Gastroesophageal sphincter (tissue), 4 donors: ENCODE measurements around the gene PNMA6E. TPM values are rescaled to one million over a fixed set of nuclear protein-coding genes. Genes with fewer than 3 reads are reported as not detected.

Experiments used
- ATAC-seq: fragments of 150-250 bp; one replicate; pipeline ENCODE4 v1.9.1; 2016; ENCODE audit warnings: mild to moderate bottlenecking, moderate library complexity
- H3K27ac ChIP-seq, 4 donors: fragments of 200-600 bp; sonication (generic) in 3 of 4; 1 replicate in 3 of 4; 2 replicates in 1 of 4; pipeline ENCODE4 v1.5.1; 2016 to 2019
- H3K27me3 ChIP-seq: fragments of 200-600 bp; sonication (generic); one replicate; pipeline ENCODE4 v1.5.1; 2019
- H3K36me3 ChIP-seq, 2 donors: fragments of 200-600 bp; sonication (generic); one replicate each; pipeline ENCODE4 v1.5.1; 2019; ENCODE audit warnings: control low read depth in 1 of 2
- H3K4me1 ChIP-seq, 3 donors: fragments of 200-600 bp; sonication (generic); 1 replicate in 2 of 3; 2 replicates in 1 of 3; pipeline ENCODE4 v1.5.1; 2016 to 2019; ENCODE audit warnings: control low read depth in 2 of 3
- H3K4me3 ChIP-seq, 2 donors: fragments of 200-600 bp; sonication (generic); one replicate each; pipeline ENCODE4 v1.5.1; 2019; ENCODE audit warnings: mild to moderate bottlenecking in 1 of 2, moderate library complexity in 1 of 2
- H3K9me3 ChIP-seq, 3 donors: fragments of 200-600 bp; sonication (generic); one replicate each; pipeline ENCODE4 v1.5.1; 2017 to 2019; ENCODE audit warnings: control low read depth in 2 of 3
- EP300 ChIP-seq: sonication (generic); formaldehyde crosslinking; IDR thresholded peaks from one replicate; pipeline ENCODE4 v1.6.1; 2017; ENCODE audit warnings: antibody characterized with exemption, mild to moderate bottlenecking
- POLR2A ChIP-seq, 2 donors: fragments of 450-650 bp; IDR thresholded peaks; one replicate each; pipeline ENCODE4 v1.6.1; 2017; ENCODE audit warnings: antibody characterized with exemption in 2 of 2, mild to moderate bottlenecking in 2 of 2, moderate library complexity in 1 of 2
- POLR2AphosphoS5 ChIP-seq: sonication (generic); formaldehyde crosslinking; IDR thresholded peaks from one replicate; pipeline ENCODE4 v1.6.1; 2017; ENCODE audit warnings: antibody characterized with exemption
- WGBS, 2 donors: methylation state at CpG; one replicate each; pipeline ENCODE4 v1.1.5; 2018; ENCODE audit warnings: low coverage in 1 of 2; 5-methylcytosine and 5-hydroxymethylcytosine counted together
- total RNA-seq, 4 donors: library from RNA; depleted of rRNA; stranded (reverse); fragments of >200 nt; gene quantifications; one replicate each; pipeline ENCODE4 v1.1.0, GENCODE V29; 2016
- TF ChIP-seq, protein P1 (sequence below), 4 experiments: fragments of 200-600 bp in 2 of 4; fragments of 450-650 bp in 2 of 4; sonication (generic) in 1 of 4; IDR thresholded peaks; one replicate each; pipeline ENCODE4 v1.5.1; 2017 to 2019; ENCODE audit warnings: antibody characterized with exemption in 4 of 4, mild to moderate bottlenecking in 2 of 4, moderate library complexity in 2 of 4

The PNMA6E gene
- total RNA-seq, 4 donors from 2014 or later, result not detected

DNA sequence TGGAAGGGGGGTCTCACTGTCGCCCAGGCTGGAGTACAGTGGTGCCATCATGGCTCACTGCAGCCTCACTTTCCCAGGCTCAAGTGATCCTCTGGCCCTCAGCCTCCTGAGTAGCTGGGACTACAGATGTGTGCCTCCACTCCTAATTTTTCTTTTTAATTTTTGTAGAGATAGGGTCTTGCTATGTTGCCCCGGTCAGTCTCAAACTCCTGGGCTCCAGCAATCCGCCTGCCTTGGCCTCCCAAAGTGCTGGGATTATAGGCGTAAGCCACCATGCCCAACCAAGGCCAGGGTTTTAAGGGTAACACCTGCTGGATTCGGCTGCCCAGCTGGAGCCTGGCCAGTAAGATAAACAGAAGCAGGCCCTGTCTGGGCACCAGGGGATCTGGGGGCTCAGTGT, 41.3 kb upstream of the PNMA6E start:
- 83% methylated on average over 1 of the region's 5 CpGs; no CpG with 5 or more reads in 1 of the 2 donors for WGBS, 2 donors
- no peak for TF ChIP-seq POLR2AphosphoS5
- Histone ChIP-seq H3K4me1 (no peaks in the 10 kb centered on the region), H3K27me3 (peaks cover 11% of the 10 kb centered on the region), H3K4me3 (no peak overlapping the region), H3K9me3 (no peaks in the 10 kb centered on the region), H3K27ac (no peak overlapping the region), H3K36me3 (no peaks in the 10 kb centered on the region)
- ATAC-seq, result no peak

GRCh38 chrX:153441981-153442380, 40.8 kb upstream of the PNMA6E start:
- no peak overlapping the region for H3K27ac ChIP-seq
- ATAC-seq, result no peak
- peaks cover 11% of the 10 kb centered on the region for H3K27me3 ChIP-seq
- no peaks in the 10 kb centered on the region for H3K4me1 ChIP-seq
- no peaks in the 10 kb centered on the region for H3K36me3 ChIP-seq
- H3K9me3 ChIP-seq, result no peaks in the 10 kb centered on the region
- no peak overlapping the region for H3K4me3 ChIP-seq
- TF ChIP-seq EP300 (no peak), POLR2AphosphoS5 (no peak), POLR2A (IDR thresholded peaks at IDR 0.05) (no peak)
- TF ChIP-seq, protein P1, sequence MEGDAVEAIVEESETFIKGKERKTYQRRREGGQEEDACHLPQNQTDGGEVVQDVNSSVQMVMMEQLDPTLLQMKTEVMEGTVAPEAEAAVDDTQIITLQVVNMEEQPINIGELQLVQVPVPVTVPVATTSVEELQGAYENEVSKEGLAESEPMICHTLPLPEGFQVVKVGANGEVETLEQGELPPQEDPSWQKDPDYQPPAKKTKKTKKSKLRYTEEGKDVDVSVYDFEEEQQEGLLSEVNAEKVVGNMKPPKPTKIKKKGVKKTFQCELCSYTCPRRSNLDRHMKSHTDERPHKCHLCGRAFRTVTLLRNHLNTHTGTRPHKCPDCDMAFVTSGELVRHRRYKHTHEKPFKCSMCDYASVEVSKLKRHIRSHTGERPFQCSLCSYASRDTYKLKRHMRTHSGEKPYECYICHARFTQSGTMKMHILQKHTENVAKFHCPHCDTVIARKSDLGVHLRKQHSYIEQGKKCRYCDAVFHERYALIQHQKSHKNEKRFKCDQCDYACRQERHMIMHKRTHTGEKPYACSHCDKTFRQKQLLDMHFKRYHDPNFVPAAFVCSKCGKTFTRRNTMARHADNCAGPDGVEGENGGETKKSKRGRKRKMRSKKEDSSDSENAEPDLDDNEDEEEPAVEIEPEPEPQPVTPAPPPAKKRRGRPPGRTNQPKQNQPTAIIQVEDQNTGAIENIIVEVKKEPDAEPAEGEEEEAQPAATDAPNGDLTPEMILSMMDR (IDR thresholded peaks at IDR 0.05), result no peak
- WGBS, 2 donors, result 0 to 66% methylated on average over 1 to 8 of the region's 9 CpGs

GRCh38 chrX:153441296-153441695, 40.1 kb upstream of the PNMA6E start:
- WGBS, 2 donors, result 58 to 74% methylated on average over 3 to 6 of the region's 7 CpGs
- no peak overlapping the region for H3K4me3 ChIP-seq
- H3K9me3 ChIP-seq, result no peaks in the 10 kb centered on the region
- TF ChIP-seq EP300, result no peak
- TF ChIP-seq, protein P1 (IDR thresholded peaks at IDR 0.05), result no peak
- no peak for TF ChIP-seq POLR2AphosphoS5
- TF ChIP-seq POLR2A (IDR thresholded peaks at IDR 0.05), result no peak
- H3K27me3 ChIP-seq, result peaks cover 11% of the 10 kb centered on the region
- ATAC-seq, result no peak
- no peak overlapping the region for H3K27ac ChIP-seq
- H3K36me3 ChIP-seq, result no peaks in the 10 kb centered on the region
- H3K4me1 ChIP-seq, result no peaks in the 10 kb centered on the region

GRCh38 chrX:153440556-153441135, 39.5 kb upstream of the PNMA6E start:
- Histone ChIP-seq H3K4me3 (no peak overlapping the region), H3K4me1 (no peaks in the 10 kb centered on the region), H3K27me3 (peaks cover 11% of the 10 kb centered on the region), H3K36me3 (no peaks in the 10 kb centered on the region), H3K9me3 (no peaks in the 10 kb centered on the region), H3K27ac (no peak overlapping the region)
- no peak for ATAC-seq
- 58 to 67% methylated on average over 2 to 4 of the region's 13 CpGs for WGBS, 2 donors
- TF ChIP-seq POLR2A (IDR thresholded peaks at IDR 0.05) (no peak), POLR2AphosphoS5 (no peak), EP300 (no peak)
- TF ChIP-seq, protein P1 (IDR thresholded peaks at IDR 0.05), result no peak

DNA sequence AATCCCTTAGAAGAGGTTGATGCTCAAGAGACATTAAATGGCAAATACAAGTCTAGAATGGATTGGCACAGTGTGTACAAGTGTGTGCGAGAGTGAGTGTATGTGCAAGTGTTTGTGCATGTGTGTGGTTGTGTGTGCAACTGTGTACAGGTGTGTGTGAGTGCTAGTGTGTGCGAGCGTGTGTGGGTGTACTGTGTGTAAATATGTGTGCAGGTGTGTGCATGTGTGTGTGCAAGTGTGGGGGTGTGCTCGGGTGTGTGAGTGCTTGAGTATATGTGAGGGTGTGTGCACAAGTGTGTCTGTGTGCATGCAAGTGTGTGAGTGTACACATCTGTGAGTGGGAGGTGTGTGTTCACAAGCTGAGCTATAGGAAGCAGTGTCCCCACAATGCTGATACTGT, 38.8 kb upstream of the PNMA6E start:
- H3K36me3 ChIP-seq, result no peaks in the 10 kb centered on the region
- H3K4me1 ChIP-seq, result no peaks in the 10 kb centered on the region
- no peak overlapping the region for H3K4me3 ChIP-seq
- no peak for TF ChIP-seq POLR2A (IDR thresholded peaks at IDR 0.05)
- TF ChIP-seq, protein P1 (IDR thresholded peaks at IDR 0.05), result no peak
- TF ChIP-seq POLR2AphosphoS5, result no peak
- TF ChIP-seq EP300, result no peak
- H3K9me3 ChIP-seq, result no peaks in the 10 kb centered on the region
- ATAC-seq, result no peak
- H3K27me3 ChIP-seq, result peaks cover 11% of the 10 kb centered on the region
- 84 to 100% methylated on average over 1 to 4 of the region's 4 CpGs for WGBS, 2 donors
- H3K27ac ChIP-seq, result no peak overlapping the region
